K562 (cell line): ENCODE measurements around the gene PRKCE. TPM values are rescaled to one million over a fixed set of nuclear protein-coding genes. Genes with fewer than 3 reads are reported as not detected.

Source experiments
- TAF1 ChIP-seq: IDR thresholded peaks from 2 replicates; pipeline ENCODE4 v1.6.1; 2011; ENCODE audit warnings: mild to moderate bottlenecking, low read length, moderate library complexity; ENCODE audit not compliant: insufficient read depth, control insufficient read depth, severe bottlenecking; ENCODE audit errors: extremely low read depth
- ZBTB7A ChIP-seq: IDR thresholded peaks from 2 replicates; pipeline ENCODE4 v1.6.1; 2011; ENCODE audit warnings: low read depth, mild to moderate bottlenecking, low read length, moderate library complexity, borderline replicate concordance; ENCODE audit not compliant: control insufficient read depth
- ZNF140 ChIP-seq: fragments of 250-450 bp; sonication (Bioruptor Pico); IDR thresholded peaks from 2 replicates; pipeline ENCODE4 v1.8.0; 2021; ENCODE audit warnings: moderate library complexity, mild to moderate bottlenecking, inconsistent platforms
- polyA plus RNA-seq, 8 experiments: library from polyadenylated mRNA; depleted of rRNA in 4 of 8; stranded (reverse) in 5 of 8; unstranded in 3 of 8; fragments of >200 nt; fragmentation: Nextera tagmentation in 2 of 8; fragmentation: Illumina TruSeq in 1 of 8; extraction: Ambion mirVana in 2 of 8; extraction: Trizol in 1 of 8; gene quantifications; 2 replicates each; pipeline versions ENCODE4 v1.2.1 to v1.2.3, GENCODE V29; 2011 to 2014; ENCODE audit warnings: inconsistent platforms in 1 of 8, missing spikeins in 1 of 8
- total RNA-seq, 7 experiments: library from RNA; depleted of rRNA in 6 of 7; stranded (reverse); fragments of >200 nt in 6 of 7; fragmentation: Illumina TruSeq in 2 of 7; extraction: Trizol in 2 of 7; gene quantifications; 2 replicates each; pipeline versions ENCODE4 v1.2.1 to v1.2.3, GENCODE V29; 2011 to 2021; ENCODE audit warnings: low replicate concordance in 1 of 7
- TF ChIP-seq, protein P1 (sequence below): sonication (generic); formaldehyde crosslinking; IDR thresholded peaks from 2 replicates; pipeline ENCODE4 v1.9.0; 2022; ENCODE audit warnings: mild to moderate bottlenecking, missing genetic modification reagents
- TF ChIP-seq, protein P2 (sequence below): fragments of 250-450 bp; sonication (Bioruptor Pico); IDR thresholded peaks from 2 replicates; pipeline ENCODE4 v1.4.0; 2020; ENCODE audit warnings: mild to moderate bottlenecking, moderate library complexity
- TF ChIP-seq, protein P3 (sequence below): sonication (generic); formaldehyde crosslinking; IDR thresholded peaks from 2 replicates; pipeline ENCODE4 v1.8.0; 2022; ENCODE audit warnings: mild to moderate bottlenecking, missing genetic modification reagents, borderline replicate concordance

The PRKCE gene
- total and polyA plus RNA-seq, 9 of the 15 experiments (the other 6 are each of a cell fraction or from before 2014, with no cell fraction given), result 0.06 to 1.0 (median 0.22) TPM; not detected in 1

- TF ChIP-seq, protein P1, sequence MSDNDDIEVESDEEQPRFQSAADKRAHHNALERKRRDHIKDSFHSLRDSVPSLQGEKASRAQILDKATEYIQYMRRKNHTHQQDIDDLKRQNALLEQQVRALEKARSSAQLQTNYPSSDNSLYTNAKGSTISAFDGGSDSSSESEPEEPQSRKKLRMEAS (CRISPR knock-in tag), result no peak
- TF ChIP-seq, protein P2, sequence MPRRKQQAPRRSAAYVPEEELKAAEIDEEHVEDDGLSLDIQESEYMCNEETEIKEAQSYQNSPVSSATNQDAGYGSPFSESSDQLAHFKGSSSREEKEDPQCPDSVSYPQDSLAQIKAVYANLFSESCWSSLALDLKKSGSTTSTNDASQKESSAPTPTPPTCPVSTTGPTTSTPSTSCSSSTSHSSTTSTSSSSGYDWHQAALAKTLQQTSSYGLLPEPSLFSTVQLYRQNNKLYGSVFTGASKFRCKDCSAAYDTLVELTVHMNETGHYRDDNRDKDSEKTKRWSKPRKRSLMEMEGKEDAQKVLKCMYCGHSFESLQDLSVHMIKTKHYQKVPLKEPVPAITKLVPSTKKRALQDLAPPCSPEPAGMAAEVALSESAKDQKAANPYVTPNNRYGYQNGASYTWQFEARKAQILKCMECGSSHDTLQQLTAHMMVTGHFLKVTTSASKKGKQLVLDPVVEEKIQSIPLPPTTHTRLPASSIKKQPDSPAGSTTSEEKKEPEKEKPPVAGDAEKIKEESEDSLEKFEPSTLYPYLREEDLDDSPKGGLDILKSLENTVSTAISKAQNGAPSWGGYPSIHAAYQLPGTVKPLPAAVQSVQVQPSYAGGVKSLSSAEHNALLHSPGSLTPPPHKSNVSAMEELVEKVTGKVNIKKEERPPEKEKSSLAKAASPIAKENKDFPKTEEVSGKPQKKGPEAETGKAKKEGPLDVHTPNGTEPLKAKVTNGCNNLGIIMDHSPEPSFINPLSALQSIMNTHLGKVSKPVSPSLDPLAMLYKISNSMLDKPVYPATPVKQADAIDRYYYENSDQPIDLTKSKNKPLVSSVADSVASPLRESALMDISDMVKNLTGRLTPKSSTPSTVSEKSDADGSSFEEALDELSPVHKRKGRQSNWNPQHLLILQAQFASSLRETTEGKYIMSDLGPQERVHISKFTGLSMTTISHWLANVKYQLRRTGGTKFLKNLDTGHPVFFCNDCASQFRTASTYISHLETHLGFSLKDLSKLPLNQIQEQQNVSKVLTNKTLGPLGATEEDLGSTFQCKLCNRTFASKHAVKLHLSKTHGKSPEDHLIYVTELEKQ (CRISPR knock-in tag), result no peak
- TF ChIP-seq, protein P3, sequence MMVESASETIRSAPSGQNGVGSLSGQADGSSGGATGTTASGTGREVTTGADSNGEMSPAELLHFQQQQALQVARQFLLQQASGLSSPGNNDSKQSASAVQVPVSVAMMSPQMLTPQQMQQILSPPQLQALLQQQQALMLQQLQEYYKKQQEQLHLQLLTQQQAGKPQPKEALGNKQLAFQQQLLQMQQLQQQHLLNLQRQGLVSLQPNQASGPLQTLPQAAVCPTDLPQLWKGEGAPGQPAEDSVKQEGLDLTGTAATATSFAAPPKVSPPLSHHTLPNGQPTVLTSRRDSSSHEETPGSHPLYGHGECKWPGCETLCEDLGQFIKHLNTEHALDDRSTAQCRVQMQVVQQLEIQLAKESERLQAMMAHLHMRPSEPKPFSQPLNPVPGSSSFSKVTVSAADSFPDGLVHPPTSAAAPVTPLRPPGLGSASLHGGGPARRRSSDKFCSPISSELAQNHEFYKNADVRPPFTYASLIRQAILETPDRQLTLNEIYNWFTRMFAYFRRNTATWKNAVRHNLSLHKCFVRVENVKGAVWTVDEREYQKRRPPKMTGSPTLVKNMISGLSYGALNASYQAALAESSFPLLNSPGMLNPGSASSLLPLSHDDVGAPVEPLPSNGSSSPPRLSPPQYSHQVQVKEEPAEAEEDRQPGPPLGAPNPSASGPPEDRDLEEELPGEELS (CRISPR knock-in tag), result no peak
- TF ChIP-seq ZNF140 (no peak), TAF1 (no peak), ZBTB7A (no peak)
Observed at GRCh38 chr2:46165916-46166315, 514.4 kb downstream of the PRKCE start (continued).
